GM23338 (cell line): ENCODE measurements around the gene FOXN1. TPM values are rescaled to one million over a fixed set of nuclear protein-coding genes. Genes with fewer than 3 reads are reported as not detected.

Experiments used
- ATAC-seq: fragments of 200-7000 bp; cut with Tn5 transposase; 3 replicates; pipeline ENCODE4 v1.9.1; 2020
- DNase-seq: peaks from one replicate; pipeline ENCODE4 v3.0.0-alpha.2; 2015; ENCODE audit warnings: low spot score
- H2AFZ ChIP-seq: fragments of 200-600 bp; sonication (generic); 2 replicates; pipeline ENCODE4 v1.8.0; 2016; ENCODE audit warnings: antibody characterized with exemption, mild to moderate bottlenecking, moderate library complexity
- H3F3A ChIP-seq: fragments of 200-600 bp; sonication (generic); replicated peaks from 2 replicates; pipeline ENCODE4 v1.8.0; 2017; ENCODE audit warnings: antibody characterized with exemption, mixed run types, low read depth
- H3K27ac ChIP-seq: fragments of 200-600 bp; sonication (generic); 2 replicates; pipeline ENCODE4 v1.6.1; 2016; ENCODE audit warnings: low read depth
- H3K27me3 ChIP-seq: fragments of 200-600 bp; sonication (generic); 2 replicates; pipeline ENCODE4 v1.8.0; 2016; ENCODE audit warnings: mild to moderate bottlenecking, mixed run types, moderate library complexity; ENCODE audit not compliant: insufficient read depth
- H3K36me3 ChIP-seq: fragments of 200-600 bp; sonication (generic); 2 replicates; pipeline ENCODE4 v1.8.0; 2016; ENCODE audit warnings: mild to moderate bottlenecking; ENCODE audit not compliant: insufficient read depth
- H3K4me1 ChIP-seq: fragments of 200-600 bp; sonication (generic); 2 replicates; pipeline ENCODE4 v1.8.0; 2016; ENCODE audit warnings: mild to moderate bottlenecking, moderate library complexity; ENCODE audit not compliant: insufficient read depth
- H3K4me2 ChIP-seq: fragments of 200-600 bp; sonication (generic); 2 replicates; pipeline ENCODE4 v1.7.1; 2017; ENCODE audit warnings: mixed run types
- H3K4me3 ChIP-seq: fragments of 200-600 bp; sonication (generic); 2 replicates; pipeline ENCODE4 v1.6.1; 2016; ENCODE audit warnings: mixed run types
- H3K79me2 ChIP-seq: fragments of 200-600 bp; sonication (generic); replicated peaks from 2 replicates; pipeline ENCODE4 v1.8.0; 2017; ENCODE audit warnings: mild to moderate bottlenecking; ENCODE audit not compliant: insufficient read depth
- H3K9me2 ChIP-seq: fragments of 200-600 bp; sonication (generic); 2 replicates; pipeline ENCODE4 v1.8.0; 2017; ENCODE audit not compliant: insufficient read depth
- H4K20me1 ChIP-seq: fragments of 200-600 bp; sonication (generic); replicated peaks from 2 replicates; pipeline ENCODE4 v1.8.0; 2017; ENCODE audit warnings: mild to moderate bottlenecking; ENCODE audit not compliant: insufficient read depth
- H3K27ac Mint-ChIP-seq: 2 replicates; pipeline ENCODE4 v1.8.0; 2020; ENCODE audit warnings: inconsistent platforms, mild to moderate bottlenecking, moderate library complexity, mixed read lengths
- H3K27me3 Mint-ChIP-seq: 3 replicates; pipeline ENCODE4 v1.8.0; 2022; ENCODE audit warnings: low read depth, mild to moderate bottlenecking, moderate library complexity, mixed read lengths, inconsistent platforms; ENCODE audit not compliant: insufficient read depth, poor library complexity
- H3K36me3 Mint-ChIP-seq: 3 replicates; pipeline ENCODE4 v1.8.0; 2021; ENCODE audit warnings: low read depth, mild to moderate bottlenecking, inconsistent platforms, moderate library complexity, mixed read lengths
- H3K4me1 Mint-ChIP-seq: 3 replicates; pipeline ENCODE4 v1.8.0; 2020; ENCODE audit warnings: mild to moderate bottlenecking, inconsistent platforms, mixed read lengths
- H3K4me3 Mint-ChIP-seq: 3 replicates; pipeline ENCODE4 v1.8.0; 2021; ENCODE audit warnings: moderate library complexity, mild to moderate bottlenecking, inconsistent platforms, mixed read lengths
- H3K9me3 Mint-ChIP-seq: 3 replicates; pipeline ENCODE4 v1.8.0; 2020; ENCODE audit warnings: moderate library complexity, mild to moderate bottlenecking, inconsistent platforms, mixed read lengths
- CREB1 ChIP-seq: fragments of 250-450 bp; sonication (Bioruptor Pico); IDR thresholded peaks from 2 replicates; pipeline ENCODE4 v1.5.0; 2020; ENCODE audit warnings: low read depth, mild to moderate bottlenecking, moderate library complexity
- CTCF ChIP-seq, 2 experiments: fragments of 200-600 bp in 1 of 2; sonication (generic) in 1 of 2; conservative IDR thresholded peaks; 2 replicates each; pipeline versions ENCODE4 v1.5.1 to v1.6.1; 2016 to 2017; ENCODE audit warnings: antibody characterized with exemption in 2 of 2, low read depth in 2 of 2, mild to moderate bottlenecking in 2 of 2, moderate library complexity in 1 of 2
- EZH2 ChIP-seq: fragments of 200-600 bp; sonication (generic); IDR thresholded peaks from one replicate; pipeline ENCODE4 v1.8.0; 2017; ENCODE audit warnings: antibody characterized with exemption, mild to moderate bottlenecking, low read depth; ENCODE audit not compliant: unreplicated experiment
- EZH2phosphoT487 ChIP-seq: fragments of 200-600 bp; sonication (generic); IDR thresholded peaks from one replicate; pipeline ENCODE4 v1.8.1; 2018; ENCODE audit warnings: antibody characterized with exemption; ENCODE audit not compliant: unreplicated experiment
- JUNB ChIP-seq: IDR thresholded peaks from one replicate; pipeline ENCODE4 v1.6.1; 2016; ENCODE audit warnings: antibody characterized with exemption; ENCODE audit not compliant: unreplicated experiment
- NANOG ChIP-seq: IDR thresholded peaks from 2 replicates; pipeline ENCODE4 v1.6.1; 2016; ENCODE audit warnings: antibody characterized with exemption, borderline replicate concordance
- POLR2AphosphoS5 ChIP-seq: IDR thresholded peaks from 2 replicates; pipeline ENCODE4 v1.6.1; 2016; ENCODE audit warnings: antibody characterized with exemption, low read depth
- REST ChIP-seq: IDR thresholded peaks from one replicate; pipeline ENCODE4 v1.6.1; 2018; ENCODE audit warnings: antibody characterized with exemption; ENCODE audit not compliant: unreplicated experiment
- STAT1 ChIP-seq: IDR thresholded peaks from one replicate; pipeline ENCODE4 v1.6.1; 2016; ENCODE audit warnings: antibody characterized with exemption; ENCODE audit not compliant: unreplicated experiment
- ZNF114 ChIP-seq: fragments of 250-450 bp; sonication (Bioruptor Pico); IDR thresholded peaks from 2 replicates; pipeline ENCODE4 v1.5.0; 2020; ENCODE audit warnings: mild to moderate bottlenecking, moderate library complexity
- ZNF331 ChIP-seq: fragments of 250-450 bp; sonication (Bioruptor Pico); IDR thresholded peaks from 2 replicates; pipeline ENCODE4 v1.5.0; 2020; ENCODE audit warnings: low read depth, mild to moderate bottlenecking, moderate library complexity
- polyA plus RNA-seq: library from polyadenylated mRNA; unstranded; fragments of >200 nt; fragmentation: Nextera tagmentation; extraction: Ambion mirVana; gene quantifications from 2 replicates; pipeline ENCODE4 v1.2.1, GENCODE V29; 2016
- total RNA-seq: library from RNA; depleted of rRNA; stranded (reverse); fragments of >200 nt; shearing (Covaris generic); gene quantifications from 2 replicates; pipeline ENCODE4 v1.2.3, GENCODE V29; 2014

Gene FOXN1
- total and polyA plus RNA-seq, 2 experiments from 2014 or later = not detected

GRCh38 chr17:28573040-28573380, 66.9 kb downstream of the FOXN1 start:
- H2AFZ ChIP-seq = no peak overlapping the region
- peaks cover 17% of the 10 kb centered on the region for H3K27me3 Mint-ChIP-seq
- H3K4me1 Mint-ChIP-seq = peaks cover 35% of the 10 kb centered on the region
- peaks cover 3% of the 10 kb centered on the region for H4K20me1 ChIP-seq
- H3F3A ChIP-seq = peaks cover 13% of the 10 kb centered on the region
- H3K4me3 ChIP-seq = no peak overlapping the region
- ATAC-seq (no peak), DNase-seq (no peak)
- H3K4me2 ChIP-seq = no peak overlapping the region
- H3K36me3 ChIP-seq = peaks cover 5% of the 10 kb centered on the region
- TF ChIP-seq ZNF114 (CRISPR knock-in tag) (no peak), POLR2AphosphoS5 (no peak), JUNB (no peak), ZNF331 (CRISPR knock-in tag) (no peak), REST (no peak), CREB1 (CRISPR knock-in tag) (no peak), NANOG (no peak), EZH2 (no peak), EZH2phosphoT487 (no peak), CTCF (conservative IDR thresholded peaks at IDR 0.05; ENCODE audit: low read depth in 2 of 2) (no peak), STAT1 (no peak)
- H3K27ac Mint-ChIP-seq = no peak overlapping the region
- H3K27ac ChIP-seq = no peak overlapping the region
- no peaks in the 10 kb centered on the region for H3K9me2 ChIP-seq
- peaks cover 31% of the 10 kb centered on the region for H3K4me1 ChIP-seq
- peaks cover 28% of the 10 kb centered on the region for H3K79me2 ChIP-seq
- peaks cover 20% of the 10 kb centered on the region for H3K36me3 Mint-ChIP-seq
- H3K27me3 ChIP-seq = peaks cover 4% of the 10 kb centered on the region; the same call in 1 of the 2 replicates
- H3K4me3 Mint-ChIP-seq = no peak overlapping the region; the same call in 2 of the 3 replicates
- no peaks in the 10 kb centered on the region for H3K9me3 Mint-ChIP-seq

GRCh38 chr17:28573521-28573920, 67.4 kb downstream of the FOXN1 start:
- ATAC-seq (no peak), DNase-seq (no peak)
- no peak overlapping the region for H3K4me2 ChIP-seq
- H3K4me3 Mint-ChIP-seq = no peak overlapping the region
- TF ChIP-seq POLR2AphosphoS5 = no peak
- peaks cover 35% of the 10 kb centered on the region for H3K4me1 Mint-ChIP-seq
- H3K4me1 ChIP-seq = peaks cover 31% of the 10 kb centered on the region
- no peak overlapping the region for H3K4me3 ChIP-seq
- peaks cover 23% of the 10 kb centered on the region for H3K36me3 Mint-ChIP-seq
- peaks cover 19% of the 10 kb centered on the region for H3K27me3 Mint-ChIP-seq
- H3K9me2 ChIP-seq = no peaks in the 10 kb centered on the region
- H3F3A ChIP-seq = peaks cover 19% of the 10 kb centered on the region
- H3K27ac ChIP-seq = no peak overlapping the region
- peaks cover 24% of the 10 kb centered on the region for H3K79me2 ChIP-seq
- no peaks in the 10 kb centered on the region for H3K9me3 Mint-ChIP-seq
- peaks cover 4% of the 10 kb centered on the region; the same call in 1 of the 2 replicates for H3K27me3 ChIP-seq
- H3K36me3 ChIP-seq = peaks cover 10% of the 10 kb centered on the region
- H3K27ac Mint-ChIP-seq = no peak overlapping the region
- peaks cover 3% of the 10 kb centered on the region for H4K20me1 ChIP-seq
- H2AFZ ChIP-seq = no peak overlapping the region
